Fibroblast of lung (primary cell): ENCODE data around the gene ZNF618. TPM values are rescaled to one million over a fixed set of nuclear protein-coding genes. Genes with fewer than 3 reads are reported as not detected.
"Not testable (repeated sequence)": the region's sequence is repeated elsewhere in the genome, so short reads cannot be mapped to it uniquely, and the experiment has no call there.

ENCODE experiments used
- DNase-seq, 2 donors: peaks; one replicate each; pipeline versions ENCODE4 v3.0.0 to v3.0.0-alpha.2; 2010; ENCODE audit warnings: low read depth in 2 of 2
- H2AFZ ChIP-seq: 2 replicates; pipeline ENCODE4 v1.5.1; 2012; ENCODE audit warnings: low read length, control low read depth, inconsistent platforms
- H3K27ac ChIP-seq: 2 replicates; pipeline ENCODE4 v1.5.1; 2011; ENCODE audit warnings: low read length, control low read depth; ENCODE audit not compliant: insufficient read depth
- H3K27me3 ChIP-seq: 2 replicates; pipeline ENCODE4 v1.5.1; 2011; ENCODE audit warnings: mild to moderate bottlenecking, low read length; ENCODE audit not compliant: control insufficient read depth, insufficient read depth
- H3K36me3 ChIP-seq: 2 replicates; pipeline ENCODE4 v1.5.1; 2011; ENCODE audit warnings: low read length; ENCODE audit not compliant: control insufficient read depth, insufficient read depth
- H3K4me1 ChIP-seq: 2 replicates; pipeline ENCODE4 v1.5.1; 2011; ENCODE audit warnings: low read length; ENCODE audit not compliant: control insufficient read depth, insufficient read depth; ENCODE audit errors: extremely low read depth
- H3K4me2 ChIP-seq: 2 replicates; pipeline ENCODE4 v1.5.1; 2011; ENCODE audit warnings: low read length, control low read depth; ENCODE audit not compliant: insufficient read depth; ENCODE audit errors: extremely low read depth
- H3K4me3 ChIP-seq, 4 experiments: fragments of 200-600 bp in 1 of 4; sonication (generic) in 1 of 4; replicated peaks in 1 of 4; 2 replicates each; pipeline ENCODE4 v1.5.1; 2011 to 2016; ENCODE audit warnings: low read length in 4 of 4, low read depth in 3 of 4, mild to moderate bottlenecking in 3 of 4, control low read depth in 2 of 4, inconsistent platforms in 1 of 4, mixed read lengths in 1 of 4; ENCODE audit not compliant: insufficient read depth in 1 of 4; ENCODE audit errors: control extremely low read depth in 1 of 4
- H3K79me2 ChIP-seq: 2 replicates; pipeline ENCODE4 v1.5.1; 2012; ENCODE audit warnings: mild to moderate bottlenecking, low read length, inconsistent platforms; ENCODE audit not compliant: control insufficient read depth, insufficient read depth
- H3K9ac ChIP-seq: 2 replicates; pipeline ENCODE4 v1.5.1; 2011; ENCODE audit warnings: mild to moderate bottlenecking, low read length, control low read depth; ENCODE audit not compliant: insufficient read depth
- H3K9me3 ChIP-seq: 2 replicates; pipeline ENCODE4 v1.5.1; 2012; ENCODE audit warnings: low read depth, low read length; ENCODE audit not compliant: control insufficient read depth, insufficient read depth
- H4K20me1 ChIP-seq: 2 replicates; pipeline ENCODE4 v1.5.1; 2011; ENCODE audit warnings: low read length; ENCODE audit not compliant: control insufficient read depth, insufficient read depth; ENCODE audit errors: extremely low read depth
- EZH2 ChIP-seq: IDR thresholded peaks from 2 replicates; pipeline ENCODE4 v1.5.1; 2012; ENCODE audit warnings: low read length, control low read depth, mild to moderate bottlenecking; ENCODE audit errors: missing control alignments
- polyA plus RNA-seq, 2 donors: library from polyadenylated mRNA; depleted of rRNA in 1 of 2; stranded (reverse) in 1 of 2; unstranded in 1 of 2; fragments of >200 nt; gene quantifications; 2 replicates each; pipeline ENCODE4 v1.2.1, GENCODE V29; 2011 to 2012; ENCODE audit warnings: missing spikeins in 1 of 2
- total RNA-seq: library from RNA; depleted of rRNA; stranded (reverse); fragments of >200 nt; gene quantifications from 2 replicates; pipeline ENCODE4 v1.2.1, GENCODE V29; 2014
- TF ChIP-seq, protein P1 (sequence below), 2 donors: IDR thresholded peaks in 1 of 2; conservative IDR thresholded peaks in 1 of 2; 1 replicate in 1 of 2; 2 replicates in 1 of 2; pipeline ENCODE4 v1.5.1; 2011 to 2012; ENCODE audit warnings: low read length in 2 of 2, control low read depth in 1 of 2, inconsistent platforms in 1 of 2, low read depth in 1 of 2, mild to moderate bottlenecking in 1 of 2

ZNF618 gene
- total and polyA plus RNA-seq, 2 donors (not counting 1 experiment from before 2014, with no cell fraction given): 6.6 to 8.6 TPM

DNA sequence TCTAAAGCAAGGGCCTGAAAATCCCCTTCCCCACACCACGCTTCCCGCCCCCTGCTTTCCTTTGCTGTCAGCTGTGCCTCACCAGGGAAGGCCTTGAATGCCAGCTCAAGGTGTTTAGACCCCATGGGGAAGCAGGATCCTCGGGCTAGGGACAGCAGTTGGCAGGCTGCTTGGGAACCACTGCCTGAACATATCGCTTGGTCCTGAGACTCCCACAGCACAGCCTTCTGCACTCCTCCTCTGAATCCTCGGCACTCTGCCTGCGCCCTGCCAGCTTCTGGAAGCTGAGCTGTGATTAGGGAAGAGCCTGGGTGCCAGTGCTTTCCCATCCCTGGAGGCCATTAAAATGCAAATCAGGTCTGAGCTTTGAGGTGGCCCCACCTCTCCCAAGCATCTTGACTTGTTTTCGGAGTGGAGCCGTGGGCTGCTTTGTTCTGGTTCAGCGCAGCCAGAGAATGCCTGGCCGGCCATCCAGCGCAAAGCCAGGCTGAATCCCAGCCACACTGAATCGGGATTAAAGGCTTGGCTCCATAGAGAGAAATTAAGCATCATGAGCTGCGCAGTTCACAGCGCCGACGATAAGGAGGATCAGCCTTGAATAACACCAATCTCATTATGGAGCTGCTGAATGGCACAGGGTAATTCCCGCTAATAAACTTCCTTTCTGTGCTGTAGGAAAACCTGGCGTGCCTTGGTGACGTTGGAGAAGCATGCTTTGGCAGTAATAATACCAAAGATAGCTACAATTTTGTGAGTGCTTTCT is 162.0 kb downstream of the ZNF618 start:
- no peak overlapping the region for H3K9ac ChIP-seq
- H3K4me2 ChIP-seq: no peak overlapping the region
- TF ChIP-seq EZH2: no peak
- TF ChIP-seq, protein P1, sequence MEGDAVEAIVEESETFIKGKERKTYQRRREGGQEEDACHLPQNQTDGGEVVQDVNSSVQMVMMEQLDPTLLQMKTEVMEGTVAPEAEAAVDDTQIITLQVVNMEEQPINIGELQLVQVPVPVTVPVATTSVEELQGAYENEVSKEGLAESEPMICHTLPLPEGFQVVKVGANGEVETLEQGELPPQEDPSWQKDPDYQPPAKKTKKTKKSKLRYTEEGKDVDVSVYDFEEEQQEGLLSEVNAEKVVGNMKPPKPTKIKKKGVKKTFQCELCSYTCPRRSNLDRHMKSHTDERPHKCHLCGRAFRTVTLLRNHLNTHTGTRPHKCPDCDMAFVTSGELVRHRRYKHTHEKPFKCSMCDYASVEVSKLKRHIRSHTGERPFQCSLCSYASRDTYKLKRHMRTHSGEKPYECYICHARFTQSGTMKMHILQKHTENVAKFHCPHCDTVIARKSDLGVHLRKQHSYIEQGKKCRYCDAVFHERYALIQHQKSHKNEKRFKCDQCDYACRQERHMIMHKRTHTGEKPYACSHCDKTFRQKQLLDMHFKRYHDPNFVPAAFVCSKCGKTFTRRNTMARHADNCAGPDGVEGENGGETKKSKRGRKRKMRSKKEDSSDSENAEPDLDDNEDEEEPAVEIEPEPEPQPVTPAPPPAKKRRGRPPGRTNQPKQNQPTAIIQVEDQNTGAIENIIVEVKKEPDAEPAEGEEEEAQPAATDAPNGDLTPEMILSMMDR (conservative IDR thresholded peaks at IDR 0.05 in 1 of 2, IDR thresholded peaks at IDR 0.05 in 1 of 2; ENCODE audit: low read depth in 1 of 2, low read length in 2 of 2): no peak
- no peak overlapping the region for H3K27ac ChIP-seq
- H3K9me3 ChIP-seq: no peaks in the 10 kb centered on the region
- peaks cover 14% of the 10 kb centered on the region for H3K36me3 ChIP-seq
- H3K79me2 ChIP-seq: no peaks in the 10 kb centered on the region
- H4K20me1 ChIP-seq: no peaks in the 10 kb centered on the region
- H3K4me3 ChIP-seq: no peak overlapping the region
- no peak overlapping the region for H2AFZ ChIP-seq
- no peak for DNase-seq
- H3K27me3 ChIP-seq: no peaks in the 10 kb centered on the region
- H3K4me1 ChIP-seq: no peaks in the 10 kb centered on the region

DNA sequence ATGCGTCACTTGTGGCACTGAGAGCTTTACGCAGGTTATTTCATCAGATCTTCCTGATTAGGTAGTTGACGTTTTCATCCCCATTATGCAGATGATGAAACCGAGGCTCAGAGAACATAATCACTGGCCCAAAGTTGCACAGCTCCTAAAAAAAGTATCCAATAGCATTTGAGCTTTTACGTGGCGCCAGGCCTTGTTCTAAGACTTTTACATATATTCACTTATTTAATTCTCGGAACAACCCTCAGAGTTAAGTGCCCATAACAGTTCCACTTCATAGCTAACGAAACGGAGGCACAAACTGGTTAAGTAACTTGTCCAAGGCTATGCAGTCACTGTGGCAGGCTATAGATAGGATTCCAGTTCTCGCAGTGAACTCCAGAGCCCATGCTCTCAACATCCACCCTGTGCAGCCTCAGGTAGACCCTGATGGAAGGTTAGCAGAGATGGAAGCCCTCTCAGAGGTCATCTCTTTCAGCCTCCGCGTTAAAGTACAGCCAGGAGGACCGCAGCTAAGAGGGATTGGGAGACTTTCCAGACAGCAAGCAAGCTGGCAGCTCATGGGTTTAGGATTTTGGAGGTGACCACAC is 162.7 kb downstream of the ZNF618 start:
- Histone ChIP-seq H3K4me1 (no peaks in the 10 kb centered on the region), H3K36me3 (peaks cover 14% of the 10 kb centered on the region), H3K27ac (no peak overlapping the region), H3K27me3 (no peaks in the 10 kb centered on the region), H3K79me2 (no peaks in the 10 kb centered on the region), H2AFZ (no peak overlapping the region), H3K4me2 (no peak overlapping the region), H4K20me1 (no peaks in the 10 kb centered on the region), H3K9ac (no peak overlapping the region), H3K9me3 (no peaks in the 10 kb centered on the region), H3K4me3 (no peak overlapping the region)
- TF ChIP-seq, protein P1 (conservative IDR thresholded peaks at IDR 0.05 in 1 of 2, IDR thresholded peaks at IDR 0.05 in 1 of 2; ENCODE audit: low read depth in 1 of 2, low read length in 2 of 2): no peak
- no peak for TF ChIP-seq EZH2
- no peak for DNase-seq

DNA sequence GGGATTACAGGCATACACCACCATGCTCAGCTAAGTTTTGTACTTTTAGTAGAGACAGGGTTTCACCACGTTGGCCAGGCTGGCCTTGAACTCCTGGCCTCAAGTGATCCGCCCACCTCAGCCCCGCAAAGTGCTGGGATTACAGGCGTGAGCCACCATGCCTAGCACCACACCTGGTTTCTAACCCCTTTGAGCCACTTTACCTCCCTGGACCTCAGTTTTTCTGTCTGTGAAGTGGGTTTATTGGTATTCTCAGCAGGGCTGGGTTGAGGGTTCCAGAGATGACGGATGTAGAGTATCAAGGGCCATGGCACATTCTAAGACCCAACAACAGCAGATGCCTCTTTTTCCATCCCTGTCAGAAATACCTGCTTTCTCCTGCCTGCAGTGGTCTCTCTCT is 163.4 kb downstream of the ZNF618 start:
- H3K9ac ChIP-seq: no peak overlapping the region
- H3K4me1 ChIP-seq: no peaks in the 10 kb centered on the region
- no peaks in the 10 kb centered on the region for H3K27me3 ChIP-seq
- no peaks in the 10 kb centered on the region for H3K9me3 ChIP-seq
- no peak overlapping the region for H2AFZ ChIP-seq
- no peak overlapping the region for H3K4me2 ChIP-seq
- no peaks in the 10 kb centered on the region for H4K20me1 ChIP-seq
- H3K36me3 ChIP-seq: peaks cover 14% of the 10 kb centered on the region
- no peak for DNase-seq
- no peak overlapping the region for H3K4me3 ChIP-seq
- H3K27ac ChIP-seq: no peak overlapping the region
- H3K79me2 ChIP-seq: no peaks in the 10 kb centered on the region
- TF ChIP-seq EZH2: no peak

DNA sequence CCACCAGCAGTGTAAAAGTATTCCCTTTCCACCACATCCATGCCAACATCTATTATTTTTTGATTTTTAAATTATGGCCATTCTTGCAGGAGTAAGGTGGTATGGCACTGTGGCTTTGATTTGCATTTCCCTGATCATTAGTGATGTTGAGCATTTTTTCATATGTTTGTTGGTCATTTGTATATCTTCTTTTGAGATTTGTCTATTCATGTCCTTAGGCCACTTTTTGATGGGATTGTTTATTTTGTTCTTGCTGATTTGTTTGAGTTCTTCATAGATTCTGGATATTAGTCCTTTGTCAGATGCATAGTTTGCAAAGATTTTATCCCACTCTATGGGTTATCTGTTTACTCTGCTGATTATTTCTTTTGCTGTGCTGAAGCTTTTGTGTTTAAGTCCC is 167.6 kb downstream of the ZNF618 start:
- not testable (repeated sequence) for H3K27ac ChIP-seq, H2AFZ ChIP-seq, H3K9ac ChIP-seq, H3K4me2 ChIP-seq, H3K79me2 ChIP-seq, H3K4me3 ChIP-seq, DNase-seq, H3K9me3 ChIP-seq, H3K27me3 ChIP-seq, H3K4me1 ChIP-seq, H4K20me1 ChIP-seq, H3K36me3 ChIP-seq
